GM23338 (cell line): Measurements from ENCODE around the gene ABHD17B. TPM values are rescaled to one million over a fixed set of nuclear protein-coding genes. Genes with fewer than 3 reads are reported as not detected.

ENCODE experiments used
- ATAC-seq: fragments of 200-7000 bp; cut with Tn5 transposase; 3 replicates; pipeline ENCODE4 v1.9.1; 2020
- DNase-seq: peaks from one replicate; pipeline ENCODE4 v3.0.0-alpha.2; 2015; ENCODE audit warnings: low spot score
- H2AFZ ChIP-seq: fragments of 200-600 bp; sonication (generic); 2 replicates; pipeline ENCODE4 v1.8.0; 2016; ENCODE audit warnings: antibody characterized with exemption, mild to moderate bottlenecking, moderate library complexity
- H3F3A ChIP-seq: fragments of 200-600 bp; sonication (generic); replicated peaks from 2 replicates; pipeline ENCODE4 v1.8.0; 2017; ENCODE audit warnings: antibody characterized with exemption, mixed run types, low read depth
- H3K27ac ChIP-seq: fragments of 200-600 bp; sonication (generic); 2 replicates; pipeline ENCODE4 v1.6.1; 2016; ENCODE audit warnings: low read depth
- H3K27me3 ChIP-seq: fragments of 200-600 bp; sonication (generic); 2 replicates; pipeline ENCODE4 v1.8.0; 2016; ENCODE audit warnings: mild to moderate bottlenecking, mixed run types, moderate library complexity; ENCODE audit not compliant: insufficient read depth
- H3K36me3 ChIP-seq: fragments of 200-600 bp; sonication (generic); 2 replicates; pipeline ENCODE4 v1.8.0; 2016; ENCODE audit warnings: mild to moderate bottlenecking; ENCODE audit not compliant: insufficient read depth
- H3K4me1 ChIP-seq: fragments of 200-600 bp; sonication (generic); 2 replicates; pipeline ENCODE4 v1.8.0; 2016; ENCODE audit warnings: mild to moderate bottlenecking, moderate library complexity; ENCODE audit not compliant: insufficient read depth
- H3K4me2 ChIP-seq: fragments of 200-600 bp; sonication (generic); 2 replicates; pipeline ENCODE4 v1.7.1; 2017; ENCODE audit warnings: mixed run types
- H3K4me3 ChIP-seq: fragments of 200-600 bp; sonication (generic); 2 replicates; pipeline ENCODE4 v1.6.1; 2016; ENCODE audit warnings: mixed run types
- H3K79me2 ChIP-seq: fragments of 200-600 bp; sonication (generic); replicated peaks from 2 replicates; pipeline ENCODE4 v1.8.0; 2017; ENCODE audit warnings: mild to moderate bottlenecking; ENCODE audit not compliant: insufficient read depth
- H3K9me2 ChIP-seq: fragments of 200-600 bp; sonication (generic); 2 replicates; pipeline ENCODE4 v1.8.0; 2017; ENCODE audit not compliant: insufficient read depth
- H4K20me1 ChIP-seq: fragments of 200-600 bp; sonication (generic); replicated peaks from 2 replicates; pipeline ENCODE4 v1.8.0; 2017; ENCODE audit warnings: mild to moderate bottlenecking; ENCODE audit not compliant: insufficient read depth
- H3K27ac Mint-ChIP-seq: 2 replicates; pipeline ENCODE4 v1.8.0; 2020; ENCODE audit warnings: inconsistent platforms, mild to moderate bottlenecking, moderate library complexity, mixed read lengths
- H3K27me3 Mint-ChIP-seq: 3 replicates; pipeline ENCODE4 v1.8.0; 2022; ENCODE audit warnings: low read depth, mild to moderate bottlenecking, moderate library complexity, mixed read lengths, inconsistent platforms; ENCODE audit not compliant: insufficient read depth, poor library complexity
- H3K36me3 Mint-ChIP-seq: 3 replicates; pipeline ENCODE4 v1.8.0; 2021; ENCODE audit warnings: low read depth, mild to moderate bottlenecking, inconsistent platforms, moderate library complexity, mixed read lengths
- H3K4me1 Mint-ChIP-seq: 3 replicates; pipeline ENCODE4 v1.8.0; 2020; ENCODE audit warnings: mild to moderate bottlenecking, inconsistent platforms, mixed read lengths
- H3K4me3 Mint-ChIP-seq: 3 replicates; pipeline ENCODE4 v1.8.0; 2021; ENCODE audit warnings: moderate library complexity, mild to moderate bottlenecking, inconsistent platforms, mixed read lengths
- H3K9me3 Mint-ChIP-seq: 3 replicates; pipeline ENCODE4 v1.8.0; 2020; ENCODE audit warnings: moderate library complexity, mild to moderate bottlenecking, inconsistent platforms, mixed read lengths
- CREB1 ChIP-seq: fragments of 250-450 bp; sonication (Bioruptor Pico); IDR thresholded peaks from 2 replicates; pipeline ENCODE4 v1.5.0; 2020; ENCODE audit warnings: low read depth, mild to moderate bottlenecking, moderate library complexity
- EZH2phosphoT487 ChIP-seq: fragments of 200-600 bp; sonication (generic); IDR thresholded peaks from one replicate; pipeline ENCODE4 v1.8.1; 2018; ENCODE audit warnings: antibody characterized with exemption; ENCODE audit not compliant: unreplicated experiment
- NANOG ChIP-seq: IDR thresholded peaks from 2 replicates; pipeline ENCODE4 v1.6.1; 2016; ENCODE audit warnings: antibody characterized with exemption, borderline replicate concordance
- POLR2AphosphoS5 ChIP-seq: IDR thresholded peaks from 2 replicates; pipeline ENCODE4 v1.6.1; 2016; ENCODE audit warnings: antibody characterized with exemption, low read depth
- REST ChIP-seq: IDR thresholded peaks from one replicate; pipeline ENCODE4 v1.6.1; 2018; ENCODE audit warnings: antibody characterized with exemption; ENCODE audit not compliant: unreplicated experiment
- STAT1 ChIP-seq: IDR thresholded peaks from one replicate; pipeline ENCODE4 v1.6.1; 2016; ENCODE audit warnings: antibody characterized with exemption; ENCODE audit not compliant: unreplicated experiment
- ZNF331 ChIP-seq: fragments of 250-450 bp; sonication (Bioruptor Pico); IDR thresholded peaks from 2 replicates; pipeline ENCODE4 v1.5.0; 2020; ENCODE audit warnings: low read depth, mild to moderate bottlenecking, moderate library complexity
- polyA plus RNA-seq: library from polyadenylated mRNA; unstranded; fragments of >200 nt; fragmentation: Nextera tagmentation; extraction: Ambion mirVana; gene quantifications from 2 replicates; pipeline ENCODE4 v1.2.1, GENCODE V29; 2016
- total RNA-seq: library from RNA; depleted of rRNA; stranded (reverse); fragments of >200 nt; shearing (Covaris generic); gene quantifications from 2 replicates; pipeline ENCODE4 v1.2.3, GENCODE V29; 2014
- TF ChIP-seq, protein P1 (sequence below), 2 experiments: fragments of 200-600 bp in 1 of 2; sonication (generic) in 1 of 2; conservative IDR thresholded peaks; 2 replicates each; pipeline versions ENCODE4 v1.5.1 to v1.6.1; 2016 to 2017; ENCODE audit warnings: antibody characterized with exemption in 2 of 2, low read depth in 2 of 2, mild to moderate bottlenecking in 2 of 2, moderate library complexity in 1 of 2
- TF ChIP-seq, protein P2 (sequence below): IDR thresholded peaks from 2 replicates; pipeline ENCODE4 v1.6.1; 2016; ENCODE audit warnings: antibody characterized with exemption

The ABHD17B gene
- total and polyA plus RNA-seq, 2 experiments from 2014 or later, result 32.2 to 112 TPM

DNA sequence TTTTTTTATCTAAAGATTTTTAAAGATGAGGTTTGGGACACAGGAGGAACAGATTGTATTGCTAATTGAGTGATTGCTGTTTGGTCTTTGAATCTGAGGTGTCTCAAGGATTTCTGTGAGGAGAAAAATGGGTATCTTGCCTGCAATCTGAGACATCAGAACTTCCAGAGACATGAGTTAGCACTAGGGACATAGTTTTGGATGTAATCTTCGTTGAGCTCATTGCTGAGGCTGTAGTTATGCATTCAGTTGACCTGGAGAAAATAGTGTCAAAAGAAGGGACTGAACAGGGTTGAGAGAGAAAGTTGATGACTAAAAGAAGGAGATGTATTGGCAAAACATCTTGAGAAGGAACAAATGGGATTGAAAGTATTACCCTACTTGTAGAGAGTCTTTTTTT lies 25.1 kb upstream of the ABHD17B start (continued):
- TF ChIP-seq, protein P1, sequence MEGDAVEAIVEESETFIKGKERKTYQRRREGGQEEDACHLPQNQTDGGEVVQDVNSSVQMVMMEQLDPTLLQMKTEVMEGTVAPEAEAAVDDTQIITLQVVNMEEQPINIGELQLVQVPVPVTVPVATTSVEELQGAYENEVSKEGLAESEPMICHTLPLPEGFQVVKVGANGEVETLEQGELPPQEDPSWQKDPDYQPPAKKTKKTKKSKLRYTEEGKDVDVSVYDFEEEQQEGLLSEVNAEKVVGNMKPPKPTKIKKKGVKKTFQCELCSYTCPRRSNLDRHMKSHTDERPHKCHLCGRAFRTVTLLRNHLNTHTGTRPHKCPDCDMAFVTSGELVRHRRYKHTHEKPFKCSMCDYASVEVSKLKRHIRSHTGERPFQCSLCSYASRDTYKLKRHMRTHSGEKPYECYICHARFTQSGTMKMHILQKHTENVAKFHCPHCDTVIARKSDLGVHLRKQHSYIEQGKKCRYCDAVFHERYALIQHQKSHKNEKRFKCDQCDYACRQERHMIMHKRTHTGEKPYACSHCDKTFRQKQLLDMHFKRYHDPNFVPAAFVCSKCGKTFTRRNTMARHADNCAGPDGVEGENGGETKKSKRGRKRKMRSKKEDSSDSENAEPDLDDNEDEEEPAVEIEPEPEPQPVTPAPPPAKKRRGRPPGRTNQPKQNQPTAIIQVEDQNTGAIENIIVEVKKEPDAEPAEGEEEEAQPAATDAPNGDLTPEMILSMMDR (conservative IDR thresholded peaks at IDR 0.05; ENCODE audit: low read depth in 2 of 2), result no peak
- TF ChIP-seq EZH2phosphoT487 (no peak), REST (no peak), POLR2AphosphoS5 (no peak), NANOG (no peak), STAT1 (no peak)

DNA sequence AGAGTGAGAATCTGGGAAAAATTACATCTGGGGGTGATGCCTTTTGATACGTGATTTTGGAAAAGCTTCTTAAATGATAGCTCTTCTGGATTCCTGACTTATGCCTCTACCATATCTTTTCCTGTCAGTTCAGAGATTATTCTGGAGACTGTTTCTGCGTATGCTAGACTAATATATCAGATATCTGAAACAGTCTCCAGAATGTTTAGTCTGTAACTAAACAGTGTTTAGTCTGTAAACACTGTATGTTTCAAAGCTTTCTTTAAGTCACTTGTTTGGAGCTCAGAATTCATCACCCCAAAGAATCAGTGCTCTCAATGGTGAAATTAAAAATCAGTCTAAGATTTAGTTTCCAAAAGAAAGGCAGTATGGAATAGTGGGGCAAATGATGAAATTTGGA lies 20.2 kb upstream of the ABHD17B start:
- H3K4me3 Mint-ChIP-seq, result no peak overlapping the region
- no peak overlapping the region for H3K27ac ChIP-seq
- H3K79me2 ChIP-seq, result peaks cover 90% of the 10 kb centered on the region
- TF ChIP-seq, protein P2, sequence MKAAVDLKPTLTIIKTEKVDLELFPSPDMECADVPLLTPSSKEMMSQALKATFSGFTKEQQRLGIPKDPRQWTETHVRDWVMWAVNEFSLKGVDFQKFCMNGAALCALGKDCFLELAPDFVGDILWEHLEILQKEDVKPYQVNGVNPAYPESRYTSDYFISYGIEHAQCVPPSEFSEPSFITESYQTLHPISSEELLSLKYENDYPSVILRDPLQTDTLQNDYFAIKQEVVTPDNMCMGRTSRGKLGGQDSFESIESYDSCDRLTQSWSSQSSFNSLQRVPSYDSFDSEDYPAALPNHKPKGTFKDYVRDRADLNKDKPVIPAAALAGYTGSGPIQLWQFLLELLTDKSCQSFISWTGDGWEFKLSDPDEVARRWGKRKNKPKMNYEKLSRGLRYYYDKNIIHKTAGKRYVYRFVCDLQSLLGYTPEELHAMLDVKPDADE, result no peak
- TF ChIP-seq NANOG, result no peak
- no peak for TF ChIP-seq CREB1 (CRISPR knock-in tag)
- no peak for TF ChIP-seq ZNF331 (CRISPR knock-in tag)
- no peak for TF ChIP-seq REST
- TF ChIP-seq EZH2phosphoT487, result no peak

More for the DNA sequence above, 20.2 kb upstream of the ABHD17B start:
- no peak overlapping the region for H3K4me2 ChIP-seq
- H3K4me3 ChIP-seq, result no peak overlapping the region
- no peak overlapping the region for H3K27ac Mint-ChIP-seq
- no peaks in the 10 kb centered on the region for H3K27me3 ChIP-seq
- H3K36me3 ChIP-seq, result no peaks in the 10 kb centered on the region
- no peaks in the 10 kb centered on the region for H4K20me1 ChIP-seq
- peaks cover 30% of the 10 kb centered on the region for H3K4me1 ChIP-seq
- no peaks in the 10 kb centered on the region for H3K27me3 Mint-ChIP-seq
- no peaks in the 10 kb centered on the region for H3F3A ChIP-seq
- H3K36me3 Mint-ChIP-seq, result peaks cover 3% of the 10 kb centered on the region; the same call in 1 of the 3 replicates
- H3K9me3 Mint-ChIP-seq, result no peaks in the 10 kb centered on the region
- peaks cover 26% of the 10 kb centered on the region for H3K4me1 Mint-ChIP-seq
- DNase-seq (no peak), ATAC-seq (no peak)
- no peak overlapping the region for H2AFZ ChIP-seq
- H3K9me2 ChIP-seq, result no peaks in the 10 kb centered on the region
